Measurements from ENCODE around the gene CDK14.

CDK14 gene

GRCh38 chr7:90957883-90958282 is 361.8 kb downstream of the CDK14 start:
- FAIRE-seq (no peak), DNase-seq (ENCODE audit: insufficient read length) (no peak)
- TF ChIP-seq TAF1 (IDR thresholded peaks at IDR 0.05; ENCODE audit: borderline replicate concordance, low read depth, low read length) (no peak), POLR2AphosphoS5 (IDR thresholded peaks at IDR 0.05; ENCODE audit: low read depth, low read length) (no peak), POLR2A (IDR thresholded peaks at IDR 0.05; ENCODE audit: low read depth, low read length) (no peak)

GRCh38 chr7:90958647-90959046 is 362.5 kb downstream of the CDK14 start:
- DNase-seq (ENCODE audit: insufficient read length) (no peak), FAIRE-seq (no peak)
- no peak for TF ChIP-seq TAF1 (IDR thresholded peaks at IDR 0.05; ENCODE audit: borderline replicate concordance, low read depth, low read length)
- no peak for TF ChIP-seq POLR2A (IDR thresholded peaks at IDR 0.05; ENCODE audit: low read depth, low read length)
- TF ChIP-seq POLR2AphosphoS5 (IDR thresholded peaks at IDR 0.05; ENCODE audit: low read depth, low read length): no peak

GRCh38 chr7:90961037-90961725 is 365.1 kb downstream of the CDK14 start:
- DNase-seq (ENCODE audit: insufficient read length): no peak
- TF ChIP-seq POLR2A (IDR thresholded peaks at IDR 0.05; ENCODE audit: low read depth, low read length) (no peak), TAF1 (IDR thresholded peaks at IDR 0.05; ENCODE audit: borderline replicate concordance, low read depth, low read length) (no peak), POLR2AphosphoS5 (IDR thresholded peaks at IDR 0.05; ENCODE audit: low read depth, low read length) (no peak)
- no peak for FAIRE-seq

GRCh38 chr7:90965211-90965610 is 369.1 kb downstream of the CDK14 start:
- TF ChIP-seq POLR2A (IDR thresholded peaks at IDR 0.05; ENCODE audit: low read depth, low read length): no peak
- FAIRE-seq (no peak), DNase-seq (ENCODE audit: insufficient read length) (no peak)

- FAIRE-seq (no peak), DNase-seq (ENCODE audit: insufficient read length) (no peak)
- no peak for TF ChIP-seq POLR2A (IDR thresholded peaks at IDR 0.05; ENCODE audit: low read depth, low read length)
- no peak for TF ChIP-seq TAF1 (IDR thresholded peaks at IDR 0.05; ENCODE audit: borderline replicate concordance, low read depth, low read length)
- no peak for TF ChIP-seq POLR2AphosphoS5 (IDR thresholded peaks at IDR 0.05; ENCODE audit: low read depth, low read length)
Observed at GRCh38 chr7:90966346-90966745, 370.2 kb downstream of the CDK14 start.

- DNase-seq (ENCODE audit: insufficient read length) (no peak), FAIRE-seq (no peak)
- TF ChIP-seq TAF1 (IDR thresholded peaks at IDR 0.05; ENCODE audit: borderline replicate concordance, low read depth, low read length) (no peak), POLR2AphosphoS5 (IDR thresholded peaks at IDR 0.05; ENCODE audit: low read depth, low read length) (no peak), POLR2A (IDR thresholded peaks at IDR 0.05; ENCODE audit: low read depth, low read length) (no peak)
Observed at GRCh38 chr7:90968871-90969270, 372.8 kb downstream of the CDK14 start.

GRCh38 chr7:90972906-90973550 is 376.9 kb downstream of the CDK14 start:
- TF ChIP-seq TAF1 (IDR thresholded peaks at IDR 0.05; ENCODE audit: borderline replicate concordance, low read depth, low read length): no peak
- TF ChIP-seq POLR2A (IDR thresholded peaks at IDR 0.05; ENCODE audit: low read depth, low read length): no peak
- TF ChIP-seq POLR2AphosphoS5 (IDR thresholded peaks at IDR 0.05; ENCODE audit: low read depth, low read length): no peak
- DNase-seq (ENCODE audit: insufficient read length) (no peak), FAIRE-seq (no peak)

- FAIRE-seq: no peak
- TF ChIP-seq TAF1 (IDR thresholded peaks at IDR 0.05; ENCODE audit: borderline replicate concordance, low read depth, low read length) (no peak), POLR2A (IDR thresholded peaks at IDR 0.05; ENCODE audit: low read depth, low read length) (no peak)
Observed at GRCh38 chr7:90977056-90977455, 380.9 kb downstream of the CDK14 start.

GRCh38 chr7:90980545-90980944 is 384.4 kb downstream of the CDK14 start:
- FAIRE-seq (no peak), DNase-seq (ENCODE audit: insufficient read length) (no peak)
- TF ChIP-seq POLR2A (IDR thresholded peaks at IDR 0.05; ENCODE audit: low read depth, low read length) (no peak), TAF1 (IDR thresholded peaks at IDR 0.05; ENCODE audit: borderline replicate concordance, low read depth, low read length) (no peak), POLR2AphosphoS5 (IDR thresholded peaks at IDR 0.05; ENCODE audit: low read depth, low read length) (no peak)

More at GRCh38 chr7:90977056-90977455, 380.9 kb downstream of the CDK14 start:
- DNase-seq (ENCODE audit: insufficient read length): no peak

GRCh38 chr7:90982228-90982627 is 386.1 kb downstream of the CDK14 start:
- FAIRE-seq (no peak), DNase-seq (ENCODE audit: insufficient read length) (no peak)
- TF ChIP-seq TAF1 (IDR thresholded peaks at IDR 0.05; ENCODE audit: borderline replicate concordance, low read depth, low read length): no peak
- TF ChIP-seq POLR2A (IDR thresholded peaks at IDR 0.05; ENCODE audit: low read depth, low read length): no peak
- no peak for TF ChIP-seq POLR2AphosphoS5 (IDR thresholded peaks at IDR 0.05; ENCODE audit: low read depth, low read length)

- FAIRE-seq: no peak
- TF ChIP-seq POLR2AphosphoS5 (IDR thresholded peaks at IDR 0.05; ENCODE audit: low read depth, low read length): no peak
- no peak for TF ChIP-seq POLR2A (IDR thresholded peaks at IDR 0.05; ENCODE audit: low read depth, low read length)
- no peak for DNase-seq (ENCODE audit: insufficient read length)
Observed at GRCh38 chr7:90984692-90985091, 388.6 kb downstream of the CDK14 start.

GRCh38 chr7:90988516-90988915 is 392.4 kb downstream of the CDK14 start:
- TF ChIP-seq TAF1 (IDR thresholded peaks at IDR 0.05; ENCODE audit: borderline replicate concordance, low read depth, low read length): no peak
- TF ChIP-seq POLR2AphosphoS5 (IDR thresholded peaks at IDR 0.05; ENCODE audit: low read depth, low read length): no peak
- TF ChIP-seq POLR2A (IDR thresholded peaks at IDR 0.05; ENCODE audit: low read depth, low read length): no peak
- FAIRE-seq: no peak

More at GRCh38 chr7:90988516-90988915, 392.4 kb downstream of the CDK14 start:
- DNase-seq (ENCODE audit: insufficient read length): no peak
